CD4-positive, alpha-beta T cell treated with Interleukin-17A for 4 hours (primary cell): ENCODE results near the gene RNF114.
"Not testable (repeated sequence)": the region's sequence is repeated elsewhere in the genome, so short reads cannot be mapped to it uniquely, and the experiment has no call there.

Experiments
- DNase-seq: peaks from one replicate; pipeline ENCODE4 v3.0.0-alpha.2; 2020; ENCODE audit warnings: mixed read lengths

Gene RNF114

GRCh38 chr20:49928411-49929141 lies 7.6 kb upstream of the RNF114 start:
- peak; percentile 87 for DNase-seq

GRCh38 chr20:49929142-49929494 lies 7.1 kb upstream of the RNF114 start:
- no peak for DNase-seq

DNA sequence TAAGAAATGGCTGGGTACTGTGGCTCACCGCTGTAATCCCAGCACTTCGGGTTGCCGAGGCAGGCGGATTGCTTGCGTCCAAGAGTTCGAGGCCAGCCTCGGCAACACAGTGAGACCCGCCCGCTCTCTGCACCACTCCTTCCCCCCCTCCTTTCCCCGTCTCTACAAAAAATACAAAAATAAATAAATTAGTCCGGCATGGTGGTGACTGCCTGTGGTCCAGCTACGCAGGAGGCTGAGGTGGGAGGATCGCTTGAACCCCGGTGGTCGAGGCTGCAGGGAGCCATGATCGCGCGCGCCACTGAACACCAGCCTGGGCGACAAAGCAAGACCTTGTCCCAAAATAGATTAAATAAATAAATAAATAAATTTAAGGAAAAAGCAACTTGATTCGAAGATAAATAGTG lies 448 bp upstream of the RNF114 start:
- peak; percentile 10 for DNase-seq

DNA sequence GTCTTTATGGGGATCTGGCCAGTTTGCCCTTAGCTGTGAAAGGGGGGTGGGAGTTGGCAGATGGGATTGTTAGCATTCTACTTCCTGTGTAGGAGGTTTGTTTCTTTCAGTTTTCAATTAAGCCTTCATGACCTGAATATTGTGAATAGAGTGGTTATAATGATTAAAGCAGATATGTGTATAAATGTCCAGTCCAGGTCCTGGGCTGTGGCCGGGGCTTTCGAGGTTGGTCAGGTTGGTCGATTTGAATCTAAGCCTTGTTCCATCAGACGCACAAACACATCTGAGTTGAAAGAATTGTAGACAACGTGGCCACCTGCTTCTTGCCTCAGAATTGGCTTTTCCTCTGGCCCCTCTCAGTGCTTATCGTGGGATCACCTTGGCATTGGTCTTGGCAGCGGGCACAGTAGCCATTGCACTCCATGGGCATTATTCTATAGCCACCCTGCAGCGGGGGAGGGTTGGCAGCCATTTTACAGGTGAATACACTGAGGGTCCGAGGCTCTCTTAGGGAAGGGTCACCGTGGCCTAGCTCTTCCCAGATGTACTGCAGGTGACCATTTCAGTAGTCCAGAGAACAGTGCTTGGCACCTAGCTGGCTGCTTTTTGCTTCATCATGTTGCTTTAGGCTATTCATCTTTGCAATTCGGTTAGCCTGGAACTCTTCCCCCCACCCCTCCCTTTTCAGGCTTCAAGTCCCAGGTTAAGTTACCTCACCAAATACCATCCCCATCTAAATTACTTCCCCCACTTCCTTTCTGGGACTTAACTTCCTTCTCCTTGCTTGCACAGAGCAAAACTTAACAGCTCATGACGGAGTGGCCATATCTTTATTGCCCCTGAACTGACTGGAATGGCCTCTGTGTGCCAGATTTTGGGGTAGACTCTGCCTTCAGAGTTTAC lies 1.1 kb downstream of the RNF114 start:
- no peak for DNase-seq

DNA sequence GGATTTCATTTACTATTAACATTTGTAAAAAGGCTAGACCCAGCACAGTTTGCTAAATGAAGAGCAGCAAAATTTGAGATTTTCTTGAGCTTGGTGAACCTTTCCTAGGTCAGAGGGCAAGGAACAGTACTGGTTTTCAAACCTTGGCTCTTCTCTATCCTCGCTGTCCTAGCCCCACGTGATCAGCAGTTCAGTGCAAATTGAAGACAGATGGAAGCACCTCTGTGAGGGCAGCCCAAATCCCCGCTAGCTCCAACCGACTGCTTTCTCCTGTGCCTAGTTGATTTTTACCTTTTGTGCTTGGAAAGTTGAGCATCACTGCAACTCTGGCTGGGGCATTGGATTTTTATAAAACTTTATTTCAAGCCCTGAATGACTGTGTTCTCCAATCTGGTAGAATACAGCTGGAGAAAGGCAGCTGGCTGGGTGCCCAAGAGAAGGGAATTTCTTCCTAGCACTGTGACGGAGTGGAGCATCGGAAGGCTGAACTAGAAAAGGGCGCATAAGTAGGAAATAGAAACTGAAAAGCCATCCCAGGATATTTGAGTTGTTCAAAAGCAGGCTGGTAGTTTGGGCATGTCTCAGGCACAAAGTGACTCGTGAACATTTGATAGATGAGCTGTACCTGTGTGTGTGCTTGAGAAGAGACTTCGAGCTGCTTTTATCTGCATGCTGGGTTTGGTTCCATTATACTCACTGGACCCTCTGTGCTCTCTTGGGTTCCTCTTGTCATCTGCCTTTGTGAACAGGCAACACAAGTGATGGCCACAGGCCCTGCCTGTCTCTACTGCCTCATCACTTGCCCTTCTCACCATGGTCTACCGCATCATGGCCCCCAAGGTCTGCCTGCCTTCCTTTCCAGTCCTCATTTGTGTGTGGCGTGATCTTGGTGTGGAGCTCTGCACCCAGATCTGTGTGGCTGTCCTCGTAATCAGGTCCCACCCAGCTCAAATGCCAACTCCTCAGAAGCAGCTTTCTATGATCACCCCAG lies 2.3 kb downstream of the RNF114 start:
- no peak for DNase-seq

GRCh38 chr20:49941456-49941855 lies 5.3 kb downstream of the RNF114 start:
- no peak for DNase-seq

DNA sequence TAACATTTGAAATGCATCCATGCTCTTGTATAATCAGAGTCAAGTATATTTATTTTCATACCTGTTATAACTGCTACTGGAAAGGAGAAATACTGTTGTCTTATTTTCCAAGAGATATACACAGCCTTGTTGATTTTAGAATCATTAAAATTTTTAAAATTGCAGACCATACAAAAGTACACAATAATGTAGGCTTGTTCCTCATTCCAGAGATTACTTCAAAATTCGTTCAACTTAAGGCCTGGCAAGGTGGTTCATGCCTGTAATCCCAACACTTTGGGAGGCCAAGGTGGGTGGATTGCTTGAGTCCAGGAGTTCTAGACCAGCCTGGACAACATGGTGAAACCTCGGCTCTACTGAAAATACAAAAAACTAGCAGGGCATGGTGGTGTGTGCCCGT lies 6.1 kb downstream of the RNF114 start:
- no peak for DNase-seq

DNA sequence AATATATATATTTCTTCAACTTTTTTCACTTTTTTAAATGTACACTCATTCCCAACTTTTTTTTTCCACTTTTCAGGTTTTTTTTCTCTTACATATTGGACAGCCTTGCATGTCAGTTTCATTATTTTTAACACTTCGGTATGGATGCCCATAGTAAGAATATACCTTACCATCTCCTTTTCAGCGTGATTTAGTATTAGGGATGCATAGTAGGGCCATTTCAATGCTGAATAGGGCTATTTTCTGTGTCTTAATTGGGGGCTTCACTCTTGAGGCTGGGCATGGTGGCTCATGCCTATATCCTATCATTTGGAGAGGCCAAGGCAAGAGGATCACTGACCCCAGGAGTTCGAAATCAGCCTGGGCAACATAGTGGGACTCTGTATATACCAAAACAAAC lies 6.7 kb downstream of the RNF114 start:
- DNase-seq = no peak

DNA sequence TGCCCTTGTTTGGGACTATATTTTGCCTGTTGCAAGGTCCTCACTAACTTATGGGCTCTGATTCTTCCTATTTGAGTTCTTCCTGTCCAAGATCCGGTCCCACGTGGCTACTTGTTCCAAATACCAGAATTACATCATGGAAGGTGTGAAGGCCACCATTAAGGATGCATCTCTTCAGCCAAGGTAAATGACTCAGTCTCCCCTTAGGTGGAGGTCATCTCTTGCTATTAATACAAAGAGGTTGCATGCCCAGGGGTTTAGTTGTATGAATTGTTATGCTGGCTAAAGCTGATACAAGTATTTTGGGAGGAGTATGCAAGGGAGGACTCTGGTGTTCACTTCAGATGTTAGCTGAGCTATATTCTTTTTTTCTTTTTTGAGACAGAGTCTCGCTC lies 9.1 kb downstream of the RNF114 start:
- DNase-seq = no peak

DNA sequence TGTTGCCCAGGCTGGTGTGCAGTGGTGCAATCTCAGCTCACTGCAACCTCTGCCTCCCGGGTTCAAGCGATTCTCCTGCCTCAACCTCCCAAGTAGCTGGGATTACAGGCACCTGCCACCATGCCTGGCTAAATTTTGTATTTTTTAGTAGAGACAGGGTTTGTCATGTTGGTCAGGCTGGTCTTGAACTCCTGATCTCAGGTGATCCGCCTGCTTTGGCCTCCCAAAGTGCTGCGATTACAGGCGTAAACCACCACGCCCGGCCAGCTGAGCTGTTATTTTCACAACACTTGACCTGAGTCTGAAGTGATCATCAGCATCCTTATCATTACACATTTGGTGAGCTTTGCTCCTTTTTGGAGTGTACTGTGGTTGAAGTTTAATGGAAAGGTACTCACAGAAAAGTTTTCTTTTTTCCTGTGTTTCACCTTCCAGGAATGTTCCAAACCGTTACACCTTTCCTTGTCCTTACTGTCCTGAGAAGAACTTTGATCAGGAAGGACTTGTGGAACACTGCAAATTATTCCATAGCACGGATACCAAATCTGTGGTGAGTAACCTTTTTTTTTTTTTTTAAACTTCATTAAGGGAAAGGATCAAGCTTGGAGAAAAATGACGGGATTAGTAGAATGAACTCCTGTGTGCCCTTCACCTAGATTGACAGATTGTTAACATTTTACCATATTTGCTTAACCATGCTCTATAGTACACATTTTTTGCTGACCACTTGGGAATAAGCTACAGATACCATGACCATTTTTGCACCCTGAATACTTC lies 9.7 kb downstream of the RNF114 start:
- DNase-seq = no peak

DNA sequence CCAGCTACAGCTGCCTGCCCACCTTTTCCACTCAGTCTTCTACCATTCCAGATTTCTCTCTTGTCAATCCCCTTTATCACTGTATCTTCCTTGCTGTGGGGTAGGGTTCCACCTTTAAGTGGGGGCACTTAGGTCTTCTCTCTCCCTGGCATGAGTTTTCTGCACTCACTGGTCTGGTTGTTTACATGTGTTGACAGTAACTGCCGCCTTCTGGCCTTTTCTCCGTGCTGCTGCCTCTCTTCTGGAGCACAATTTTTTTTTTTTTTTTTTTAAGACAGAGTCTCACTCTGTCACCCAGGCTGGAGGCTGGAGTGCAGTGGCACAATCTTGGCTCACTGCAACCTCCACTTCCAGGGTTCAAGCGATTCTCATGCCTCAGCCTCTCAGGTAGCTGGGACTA lies 12.0 kb downstream of the RNF114 start:
- no peak for DNase-seq

DNA sequence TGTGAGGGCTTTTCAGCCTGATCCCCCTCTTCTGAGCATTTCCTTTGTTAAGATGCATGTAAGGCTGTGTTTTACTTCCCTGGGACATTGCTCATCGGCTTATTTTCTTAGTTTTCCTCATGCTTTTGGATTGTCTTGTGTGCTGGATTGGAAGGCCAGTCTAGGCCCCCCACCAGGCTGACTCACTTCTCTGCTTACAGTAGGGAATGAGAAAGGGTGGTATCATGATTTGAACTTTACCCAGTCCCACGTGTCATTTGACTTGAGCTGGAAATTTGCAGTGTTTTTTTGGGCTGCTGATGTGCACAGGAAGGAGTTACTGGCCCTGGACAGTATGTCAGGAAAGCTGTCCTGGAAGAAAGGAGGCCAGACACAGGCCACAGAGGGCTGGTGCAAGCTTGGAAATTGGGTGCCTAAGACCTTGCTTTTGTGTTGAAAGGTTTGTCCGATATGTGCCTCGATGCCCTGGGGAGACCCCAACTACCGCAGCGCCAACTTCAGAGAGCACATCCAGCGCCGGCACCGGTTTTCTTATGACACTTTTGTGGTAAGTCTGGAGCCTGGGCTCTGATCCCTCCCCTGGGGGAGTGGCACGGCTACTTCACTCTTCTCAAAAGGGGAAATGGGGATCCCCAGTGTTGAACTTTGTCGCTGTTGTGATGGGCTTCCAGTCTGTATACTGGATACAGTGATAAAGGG lies 12.8 kb downstream of the RNF114 start:
- DNase-seq = no peak

GRCh38 chr20:49951151-49951550 lies 15.0 kb downstream of the RNF114 start:
- DNase-seq = no peak

DNA sequence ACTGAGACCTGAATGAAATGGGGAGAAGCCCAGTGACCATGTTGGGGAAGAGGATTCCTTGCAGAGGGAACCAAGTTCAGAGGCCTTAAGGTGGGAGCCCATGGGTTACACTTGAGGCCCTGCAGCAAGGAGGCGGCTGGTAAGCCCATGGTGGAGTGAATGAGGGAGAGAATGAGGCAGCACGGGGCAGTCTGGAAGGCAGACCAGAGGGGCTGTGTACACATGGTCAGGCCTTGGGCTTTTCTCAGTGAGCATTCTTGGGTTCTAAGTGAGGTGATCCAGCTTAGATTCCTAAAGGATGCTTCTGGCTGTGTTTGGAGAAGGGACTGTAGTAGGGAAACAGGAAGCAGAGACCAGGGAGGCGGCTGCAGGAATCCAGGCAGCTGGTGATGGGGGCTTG lies 19.0 kb downstream of the RNF114 start:
- no peak for DNase-seq

- not testable (repeated sequence) for DNase-seq
These were observed 19.7 kb downstream of the RNF114 start for GRCh38 chr20:49955830-49956396.

DNA sequence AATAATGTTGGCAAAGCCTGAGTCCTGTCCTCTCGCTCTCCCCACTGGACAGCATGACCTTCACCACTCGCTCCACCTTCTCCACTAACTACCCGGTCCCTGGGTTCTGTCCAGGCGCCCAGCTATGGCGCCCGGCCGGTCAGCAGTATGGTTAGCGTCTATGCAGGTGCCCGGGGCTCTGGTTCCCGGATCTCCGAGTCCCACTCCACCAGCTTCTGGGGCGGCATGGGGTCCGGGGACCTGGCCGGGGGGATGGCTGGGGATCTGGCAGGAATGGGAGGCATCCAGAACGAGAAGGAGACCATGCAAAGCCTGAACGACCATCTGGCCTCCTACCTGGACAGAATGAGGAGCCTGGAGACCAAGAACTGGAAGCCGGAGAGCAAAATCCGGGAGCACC lies 20.5 kb downstream of the RNF114 start:
- no peak for DNase-seq

GRCh38 chr20:49957089-49957938 lies 21.1 kb downstream of the RNF114 start:
- DNase-seq = not testable (repeated sequence)

- DNase-seq = no peak
These were observed 25.2 kb downstream of the RNF114 start for GRCh38 chr20:49961413-49961812.

DNA sequence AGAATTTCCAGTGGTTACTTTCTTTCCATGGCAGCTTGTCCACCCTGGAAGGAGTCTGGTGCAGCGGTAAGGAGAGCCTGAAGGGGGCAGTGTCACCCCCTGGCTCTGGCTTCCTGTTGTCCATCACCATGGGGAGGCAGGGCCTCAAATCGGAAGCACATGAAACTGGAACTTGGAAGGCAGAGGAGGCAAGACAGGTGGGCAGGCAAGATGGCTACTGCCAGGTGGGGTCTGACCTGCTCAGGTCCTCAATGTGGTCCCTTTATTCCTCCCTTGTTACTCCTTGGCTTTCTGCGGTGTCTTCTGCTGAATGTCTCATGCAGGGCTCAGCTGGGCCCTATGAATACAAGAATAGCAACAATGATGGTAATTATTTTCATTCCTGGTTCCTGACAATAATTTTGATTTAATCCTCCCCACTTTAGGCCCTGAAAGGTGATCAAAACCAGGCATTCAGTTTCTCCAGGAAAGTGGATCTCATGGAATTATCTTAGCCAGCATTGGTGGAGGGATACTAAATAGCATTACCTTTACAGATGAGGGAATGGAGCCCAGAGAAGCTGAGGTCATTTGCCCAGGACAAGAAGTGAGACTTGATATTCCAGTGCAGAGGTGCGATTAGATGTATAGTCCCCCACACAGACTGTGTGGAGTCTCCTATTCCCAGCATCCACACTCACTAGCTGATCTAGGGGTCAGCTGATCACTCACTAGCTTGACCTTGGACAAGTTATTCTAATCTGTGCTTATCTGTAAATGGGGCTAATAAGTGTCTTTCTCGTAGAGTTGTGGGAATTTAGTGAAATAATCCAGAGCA lies 29.0 kb downstream of the RNF114 start:
- peak; percentile 23 for DNase-seq
